Spleen (tissue), 7 donors: ENCODE measurements around the gene ZNF709.
"Not testable (repeated sequence)": the region's sequence is repeated elsewhere in the genome, so short reads cannot be mapped to it uniquely, and the experiment has no call there.

Experiments used
- POLR2A ChIP-seq, 3 donors: fragments of 450-650 bp; IDR thresholded peaks; one replicate each; pipeline ENCODE4 v1.5.1; 2017; ENCODE audit warnings: antibody characterized with exemption in 3 of 3, mild to moderate bottlenecking in 1 of 3
- POLR2AphosphoS5 ChIP-seq, 3 donors: sonication (generic); formaldehyde crosslinking; IDR thresholded peaks; one replicate each; pipeline ENCODE4 v1.5.1; 2017; ENCODE audit warnings: antibody characterized with exemption in 3 of 3
- TF ChIP-seq, protein P1 (sequence below), 11 experiments: fragments of 200-600 bp in 7 of 11; fragments of 450-650 bp in 4 of 11; sonication (generic) in 4 of 11; IDR thresholded peaks in 8 of 11; conservative IDR thresholded peaks in 3 of 11; 1 replicate in 7 of 11; 2 replicates in 4 of 11; pipeline versions ENCODE4 v1.4.0 to v1.8.0; 2016 to 2021; ENCODE audit warnings: antibody characterized with exemption in 11 of 11, inconsistent platforms in 4 of 11, mild to moderate bottlenecking in 1 of 11
- donor health status: DM: no; HTN: no; CAD: no; lungs with moderate emphysema.
- donor health status: DM: no; HTN: no; CAD: no.
- donor health status: DM: no; HTN: no; CAD: no.

DNA sequence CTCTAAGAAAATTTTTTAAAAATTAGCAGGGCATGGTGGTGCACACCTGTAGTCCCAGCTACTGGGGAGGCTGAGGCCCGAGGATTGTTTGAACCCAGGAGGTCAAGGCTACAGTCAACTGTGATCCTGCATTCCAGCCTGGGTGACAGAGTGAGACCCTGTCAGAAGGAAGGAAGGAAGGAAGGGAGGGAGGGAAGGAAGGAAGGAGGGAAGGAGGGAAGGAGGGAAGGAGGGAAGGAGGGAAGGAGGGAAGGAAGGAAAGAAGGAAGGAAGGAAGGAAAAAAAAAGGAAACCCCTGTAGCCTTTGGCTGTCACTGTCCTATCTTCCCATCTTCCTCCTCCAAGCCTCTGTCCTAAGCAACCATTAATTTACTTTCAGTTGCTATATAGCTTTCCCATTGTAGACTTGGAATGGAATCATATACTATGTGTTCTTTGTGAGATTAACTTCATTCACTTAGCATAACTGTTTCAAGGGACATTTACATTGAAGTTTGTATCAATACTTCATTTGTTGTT is 1.7 kb upstream of the ZNF709 start:
- not testable (repeated sequence) for TF ChIP-seq POLR2AphosphoS5, POLR2A (IDR thresholded peaks at IDR 0.05)
- TF ChIP-seq, protein P1, sequence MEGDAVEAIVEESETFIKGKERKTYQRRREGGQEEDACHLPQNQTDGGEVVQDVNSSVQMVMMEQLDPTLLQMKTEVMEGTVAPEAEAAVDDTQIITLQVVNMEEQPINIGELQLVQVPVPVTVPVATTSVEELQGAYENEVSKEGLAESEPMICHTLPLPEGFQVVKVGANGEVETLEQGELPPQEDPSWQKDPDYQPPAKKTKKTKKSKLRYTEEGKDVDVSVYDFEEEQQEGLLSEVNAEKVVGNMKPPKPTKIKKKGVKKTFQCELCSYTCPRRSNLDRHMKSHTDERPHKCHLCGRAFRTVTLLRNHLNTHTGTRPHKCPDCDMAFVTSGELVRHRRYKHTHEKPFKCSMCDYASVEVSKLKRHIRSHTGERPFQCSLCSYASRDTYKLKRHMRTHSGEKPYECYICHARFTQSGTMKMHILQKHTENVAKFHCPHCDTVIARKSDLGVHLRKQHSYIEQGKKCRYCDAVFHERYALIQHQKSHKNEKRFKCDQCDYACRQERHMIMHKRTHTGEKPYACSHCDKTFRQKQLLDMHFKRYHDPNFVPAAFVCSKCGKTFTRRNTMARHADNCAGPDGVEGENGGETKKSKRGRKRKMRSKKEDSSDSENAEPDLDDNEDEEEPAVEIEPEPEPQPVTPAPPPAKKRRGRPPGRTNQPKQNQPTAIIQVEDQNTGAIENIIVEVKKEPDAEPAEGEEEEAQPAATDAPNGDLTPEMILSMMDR (IDR thresholded peaks at IDR 0.05 in 8 of 11, conservative IDR thresholded peaks at IDR 0.05 in 3 of 11) = not testable (repeated sequence)
